Suprapubic skin (tissue), 4 donors: ENCODE results near the gene PCNT. TPM values are rescaled to one million over a fixed set of nuclear protein-coding genes. Genes with fewer than 3 reads are reported as not detected.
"Not testable (repeated sequence)": the region's sequence is repeated elsewhere in the genome, so short reads cannot be mapped to it uniquely, and the experiment has no call there.

Experiments used
- DNase-seq, 2 donors: peaks; one replicate each; pipeline ENCODE4 v3.0.0-alpha.2; 2019; ENCODE audit warnings: low spot score in 2 of 2
- H3K27ac ChIP-seq: fragments of 200-600 bp; sonication (generic); one replicate; pipeline ENCODE4 v1.5.1; 2019
- H3K27me3 ChIP-seq: fragments of 200-600 bp; sonication (generic); one replicate; pipeline ENCODE4 v1.5.1; 2019
- H3K36me3 ChIP-seq: fragments of 200-600 bp; sonication (generic); one replicate; pipeline ENCODE4 v1.5.1; 2019
- H3K4me1 ChIP-seq: fragments of 200-600 bp; sonication (generic); one replicate; pipeline ENCODE4 v1.5.1; 2019
- H3K4me3 ChIP-seq: fragments of 200-600 bp; sonication (generic); one replicate; pipeline ENCODE4 v1.5.1; 2019; ENCODE audit warnings: mild to moderate bottlenecking
- H3K9me3 ChIP-seq: fragments of 200-600 bp; sonication (generic); one replicate; pipeline ENCODE4 v1.5.1; 2019
- EP300 ChIP-seq: sonication (generic); formaldehyde crosslinking; IDR thresholded peaks from one replicate; pipeline ENCODE4 v1.6.1; 2017; ENCODE audit warnings: antibody characterized with exemption
- POLR2A ChIP-seq, 2 donors: fragments of 450-650 bp; IDR thresholded peaks; one replicate each; pipeline ENCODE4 v1.6.1; 2017; ENCODE audit warnings: antibody characterized with exemption in 2 of 2, mild to moderate bottlenecking in 2 of 2, moderate library complexity in 2 of 2
- POLR2AphosphoS5 ChIP-seq, 3 donors: sonication (generic); formaldehyde crosslinking; IDR thresholded peaks; one replicate each; pipeline ENCODE4 v1.6.1; 2017; ENCODE audit warnings: antibody characterized with exemption in 3 of 3
- WGBS: methylation state at CpG from one replicate; pipeline ENCODE4 v1.1.5; 2018; 5-methylcytosine and 5-hydroxymethylcytosine counted together
- total RNA-seq, 4 donors: library from RNA; depleted of rRNA; stranded (reverse); fragments of >200 nt; gene quantifications; one replicate each; pipeline ENCODE4 v1.1.0, GENCODE V29; 2016
- TF ChIP-seq, protein P1 (sequence below), 2 donors: fragments of 200-600 bp in 1 of 2; fragments of 450-650 bp in 1 of 2; sonication (generic) in 1 of 2; IDR thresholded peaks; one replicate each; pipeline ENCODE4 v1.5.1; 2016 to 2019; ENCODE audit warnings: antibody characterized with exemption in 2 of 2, mild to moderate bottlenecking in 1 of 2, moderate library complexity in 1 of 2

Gene PCNT
- total RNA-seq, 4 donors from 2014 or later, result 27.4 to 65.2 (median 47.0) TPM

DNA sequence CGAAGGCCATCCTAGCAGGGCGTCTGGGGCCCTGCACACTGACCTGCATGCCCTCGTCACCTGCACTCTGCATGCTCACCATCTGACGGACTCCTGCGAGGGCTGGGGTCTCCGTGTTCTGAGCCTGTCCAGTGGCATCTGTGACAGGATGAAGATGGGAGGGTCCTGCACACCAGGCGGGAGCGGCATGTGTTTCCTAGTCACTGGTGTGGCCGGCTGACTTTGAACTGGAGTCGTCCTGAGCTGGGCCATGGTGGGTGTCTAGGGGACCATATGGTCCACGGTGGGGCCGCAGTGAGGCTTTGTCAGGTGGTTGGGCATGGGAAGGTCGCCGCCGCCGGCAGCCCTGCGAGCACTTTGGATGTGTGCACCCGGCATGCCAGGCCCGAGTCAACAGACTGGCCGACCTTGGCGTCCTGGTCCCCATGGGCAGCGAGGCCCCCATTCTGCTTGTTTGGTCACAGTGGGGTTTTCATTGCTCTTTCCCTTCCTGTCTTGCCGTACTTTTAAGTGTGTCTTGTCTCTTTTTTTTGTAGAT lies 118.1 kb downstream of the PCNT start:
- Histone ChIP-seq H3K27me3 (no peaks in the 10 kb centered on the region), H3K4me3 (no peak overlapping the region), H3K36me3 (peaks cover 79% of the 10 kb centered on the region), H3K9me3 (no peaks in the 10 kb centered on the region), H3K27ac (no peak overlapping the region), H3K4me1 (peaks cover 3% of the 10 kb centered on the region)
- 98% methylated on average over 16 of the region's 23 CpGs for WGBS
- DNase-seq, result peak in 1 of 2 donors; percentile 4
- TF ChIP-seq POLR2A (IDR thresholded peaks at IDR 0.05) (no peak), EP300 (no peak), POLR2AphosphoS5 (IDR thresholded peaks at IDR 0.05) (no peak)
- TF ChIP-seq, protein P1, sequence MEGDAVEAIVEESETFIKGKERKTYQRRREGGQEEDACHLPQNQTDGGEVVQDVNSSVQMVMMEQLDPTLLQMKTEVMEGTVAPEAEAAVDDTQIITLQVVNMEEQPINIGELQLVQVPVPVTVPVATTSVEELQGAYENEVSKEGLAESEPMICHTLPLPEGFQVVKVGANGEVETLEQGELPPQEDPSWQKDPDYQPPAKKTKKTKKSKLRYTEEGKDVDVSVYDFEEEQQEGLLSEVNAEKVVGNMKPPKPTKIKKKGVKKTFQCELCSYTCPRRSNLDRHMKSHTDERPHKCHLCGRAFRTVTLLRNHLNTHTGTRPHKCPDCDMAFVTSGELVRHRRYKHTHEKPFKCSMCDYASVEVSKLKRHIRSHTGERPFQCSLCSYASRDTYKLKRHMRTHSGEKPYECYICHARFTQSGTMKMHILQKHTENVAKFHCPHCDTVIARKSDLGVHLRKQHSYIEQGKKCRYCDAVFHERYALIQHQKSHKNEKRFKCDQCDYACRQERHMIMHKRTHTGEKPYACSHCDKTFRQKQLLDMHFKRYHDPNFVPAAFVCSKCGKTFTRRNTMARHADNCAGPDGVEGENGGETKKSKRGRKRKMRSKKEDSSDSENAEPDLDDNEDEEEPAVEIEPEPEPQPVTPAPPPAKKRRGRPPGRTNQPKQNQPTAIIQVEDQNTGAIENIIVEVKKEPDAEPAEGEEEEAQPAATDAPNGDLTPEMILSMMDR (IDR thresholded peaks at IDR 0.05), result no peak

DNA sequence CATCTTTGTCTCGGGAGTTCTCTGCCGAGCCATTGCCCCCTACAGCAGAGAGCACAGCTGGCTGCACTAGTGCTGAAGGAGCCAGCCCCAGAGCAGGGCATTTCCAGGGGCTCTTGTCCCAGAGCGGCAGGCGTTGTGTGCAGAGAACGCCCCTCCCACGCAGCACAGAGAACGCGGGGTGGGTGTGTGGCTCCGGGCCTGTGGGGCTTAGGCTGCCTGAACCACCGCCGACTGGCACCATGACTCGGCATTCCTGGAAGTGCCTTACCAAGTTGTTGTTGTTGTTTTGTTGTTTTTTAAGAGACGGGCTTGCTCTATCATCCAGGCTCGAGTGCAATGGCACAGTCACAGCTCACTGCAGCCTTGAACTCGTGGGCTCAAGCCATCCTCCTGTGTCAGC lies 119.0 kb downstream of the PCNT start:
- no peak overlapping the region for H3K27ac ChIP-seq
- no peak overlapping the region for H3K4me3 ChIP-seq
- H3K27me3 ChIP-seq, result no peaks in the 10 kb centered on the region
- DNase-seq, result peak in 1 of 2 donors; percentile 36
- peaks cover 3% of the 10 kb centered on the region for H3K4me1 ChIP-seq
- peaks cover 70% of the 10 kb centered on the region for H3K36me3 ChIP-seq
- WGBS, result 80% methylated on average over 11 of the region's 15 CpGs
- TF ChIP-seq, protein P1 (IDR thresholded peaks at IDR 0.05), result no peak
- TF ChIP-seq POLR2AphosphoS5 (IDR thresholded peaks at IDR 0.05) (no peak), POLR2A (IDR thresholded peaks at IDR 0.05) (no peak), EP300 (no peak)
- no peaks in the 10 kb centered on the region for H3K9me3 ChIP-seq

DNA sequence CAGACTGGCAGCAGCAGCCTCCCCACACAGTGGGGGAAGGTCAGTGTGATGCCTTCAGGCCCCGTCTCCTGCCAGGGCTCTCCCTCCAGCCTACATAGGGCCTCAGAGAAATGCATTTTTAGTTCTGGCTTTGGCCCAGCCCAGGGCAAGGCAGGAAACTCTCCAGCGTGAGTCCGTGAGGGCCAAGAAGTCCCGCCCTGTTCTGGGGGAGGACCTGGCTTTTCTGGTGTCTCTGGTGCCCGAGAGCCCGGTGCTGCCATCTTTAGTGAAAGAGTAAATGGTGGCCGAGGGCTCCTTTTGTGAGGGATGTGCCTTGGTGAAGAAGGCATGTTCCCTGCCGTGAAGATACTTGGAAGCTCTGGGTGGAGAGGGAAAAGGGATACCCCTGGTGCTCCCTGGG lies 120.0 kb downstream of the PCNT start:
- Histone ChIP-seq H3K27ac (no peak overlapping the region), H3K36me3 (peaks cover 62% of the 10 kb centered on the region)
- TF ChIP-seq POLR2AphosphoS5 (IDR thresholded peaks at IDR 0.05), result no peak
- no peak for TF ChIP-seq EP300
- TF ChIP-seq, protein P1 (IDR thresholded peaks at IDR 0.05), result no peak
- TF ChIP-seq POLR2A (IDR thresholded peaks at IDR 0.05), result no peak

DNA sequence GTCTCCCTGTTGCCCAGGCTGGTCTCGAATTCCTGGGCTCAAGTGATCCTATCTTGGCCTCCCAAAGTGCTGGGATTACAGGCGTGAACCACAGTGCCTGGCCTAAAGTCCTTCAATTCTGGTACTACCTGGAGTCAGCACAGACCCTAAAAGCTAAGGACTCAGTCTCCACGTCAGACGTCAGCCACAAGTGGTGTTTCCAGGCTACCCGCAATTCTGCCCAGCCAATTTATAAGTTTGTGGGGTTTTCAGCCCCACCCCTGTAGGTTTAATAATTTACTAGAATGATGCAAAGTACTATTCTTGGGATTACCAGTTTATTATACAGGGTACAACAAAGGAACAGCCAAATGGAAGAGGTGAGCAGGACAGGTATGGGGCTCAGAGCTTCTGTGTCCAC lies 124.2 kb downstream of the PCNT start:
- H3K27me3 ChIP-seq, result no peaks in the 10 kb centered on the region
- H3K36me3 ChIP-seq, result peaks cover 20% of the 10 kb centered on the region
- H3K4me1 ChIP-seq, result peaks cover 3% of the 10 kb centered on the region
- peaks cover 6% of the 10 kb centered on the region for H3K9me3 ChIP-seq
- peak in 1 of 2 donors; percentile 8 for DNase-seq
- TF ChIP-seq POLR2AphosphoS5 (IDR thresholded peaks at IDR 0.05), result no peak
- H3K27ac ChIP-seq, result no peak overlapping the region
- whole genome bisulfite sequencing, result 95% methylated on average over 5 of the region's 5 CpGs
- no peak overlapping the region for H3K4me3 ChIP-seq

More for the DNA sequence above, 120.0 kb downstream of the PCNT start:
- H3K4me1 ChIP-seq, result peaks cover 3% of the 10 kb centered on the region
- 69% methylated on average over 8 of the region's 8 CpGs for WGBS
- H3K9me3 ChIP-seq, result peaks cover 6% of the 10 kb centered on the region
- no peaks in the 10 kb centered on the region for H3K27me3 ChIP-seq
- H3K4me3 ChIP-seq, result no peak overlapping the region
- DNase-seq, result peak in 1 of 2 donors; percentile 45

DNA sequence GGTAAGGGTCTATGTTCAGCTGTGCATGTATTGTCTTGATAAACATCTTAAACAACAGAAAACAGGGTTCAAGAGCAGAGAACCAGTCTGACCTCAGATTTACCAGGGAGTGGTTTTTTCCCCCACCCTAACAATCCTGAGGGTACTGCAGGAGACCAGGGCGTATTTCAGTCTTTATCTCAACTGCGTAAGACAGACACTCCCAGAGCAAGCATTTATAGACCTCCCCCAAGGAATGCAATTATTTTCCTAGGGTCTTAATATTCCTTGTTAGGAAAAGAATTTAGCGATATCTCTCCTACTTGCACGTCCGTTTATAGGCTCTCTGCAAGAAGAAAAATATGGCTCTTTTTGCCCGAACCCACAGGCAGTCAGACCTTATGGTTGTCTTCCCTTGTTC lies 124.9 kb downstream of the PCNT start:
- H3K36me3 ChIP-seq, result peaks cover 15% of the 10 kb centered on the region
- 93% methylated on average over 6 of the region's 6 CpGs for WGBS
- H3K4me1 ChIP-seq, DNase-seq, H3K9me3 ChIP-seq, H3K27ac ChIP-seq, H3K27me3 ChIP-seq, H3K4me3 ChIP-seq: not testable (repeated sequence)

DNA sequence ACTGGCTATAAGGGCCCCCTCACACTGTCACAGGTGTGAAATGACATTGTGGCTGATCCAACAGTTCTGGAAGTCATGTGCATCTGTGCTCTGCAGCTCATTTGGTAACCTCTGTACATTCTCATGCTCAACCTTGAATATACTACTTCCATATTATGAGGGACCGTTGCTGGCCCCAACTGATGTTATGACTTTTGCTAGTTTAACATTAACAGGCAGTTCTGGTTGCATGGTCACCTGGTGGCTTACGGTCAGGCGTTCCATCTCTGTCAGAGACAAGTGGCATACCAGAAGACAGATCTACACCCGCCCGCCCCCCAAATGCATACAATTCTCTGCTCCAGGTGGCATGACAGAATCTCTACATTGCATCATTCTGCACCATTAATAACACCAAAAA lies 128.8 kb downstream of the PCNT start:
- WGBS, result 85% methylated on average over 5 of the region's 5 CpGs
- Histone ChIP-seq H3K4me1 (peaks cover 28% of the 10 kb centered on the region), H3K27ac (no peak overlapping the region), H3K36me3 (no peaks in the 10 kb centered on the region), H3K4me3 (no peak overlapping the region), H3K9me3 (peaks cover 6% of the 10 kb centered on the region), H3K27me3 (no peaks in the 10 kb centered on the region)
- TF ChIP-seq POLR2A (IDR thresholded peaks at IDR 0.05) (no peak), POLR2AphosphoS5 (IDR thresholded peaks at IDR 0.05) (no peak), EP300 (no peak)
- TF ChIP-seq, protein P1 (IDR thresholded peaks at IDR 0.05), result no peak
- peak; percentile 18 to 35 for DNase-seq
